ENCODE data around the gene LLGL2. TPM values are rescaled to one million over a fixed set of nuclear protein-coding genes. Genes with fewer than 3 reads are reported as not detected.
A peak's percentile ranks its signal among the peaks of the same experiment; 100 is the strongest.
"Not testable (repeated sequence)": the region's sequence is repeated elsewhere in the genome, so short reads cannot be mapped to it uniquely, and the experiment has no call there.

LLGL2 gene
- polyA plus RNA-seq (2013, experiment 1 of 2; ENCODE audit: insufficient read length), result 0.40 TPM
- 1.3 TPM for polyA plus RNA-seq (2013, experiment 2 of 2; ENCODE audit: insufficient read length)

- DNase-seq, result peak; percentile 39
Measured at GRCh38 chr17:75524970-75525805, at the start of gene LLGL2. LLGL2 (plus strand) TSS chr17:75525697; CDS start chr17:75543427, 17,730 bp downstream.

DNA sequence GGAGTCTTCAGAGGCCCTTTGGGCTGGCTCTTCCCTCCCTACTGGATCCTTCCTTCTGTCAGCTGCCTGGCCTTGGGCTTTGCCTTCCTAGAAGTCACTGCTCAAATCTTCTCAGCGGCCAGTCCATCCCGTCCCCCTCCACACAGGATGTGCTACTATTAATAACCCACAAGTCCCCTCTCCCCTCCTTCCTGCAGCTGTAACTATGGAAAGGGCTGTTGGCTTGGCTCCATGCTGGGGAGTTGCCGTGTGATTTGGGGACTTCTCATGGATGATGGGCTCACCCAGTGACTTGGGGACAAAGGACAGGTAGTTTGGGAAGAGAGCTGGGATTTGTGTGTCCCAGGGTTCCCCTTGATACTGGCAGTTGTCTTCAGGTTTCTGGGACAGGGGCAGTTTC is 49.6 kb upstream of the LLGL2 start:
- DNase-seq, result peak; percentile 40

GRCh38 chr17:75476271-75476671 is 49.2 kb upstream of the LLGL2 start:
- DNase-seq, result peak; percentile 23

GRCh38 chr17:75476752-75477489 is 48.6 kb upstream of the LLGL2 start:
- no peak for DNase-seq

DNA sequence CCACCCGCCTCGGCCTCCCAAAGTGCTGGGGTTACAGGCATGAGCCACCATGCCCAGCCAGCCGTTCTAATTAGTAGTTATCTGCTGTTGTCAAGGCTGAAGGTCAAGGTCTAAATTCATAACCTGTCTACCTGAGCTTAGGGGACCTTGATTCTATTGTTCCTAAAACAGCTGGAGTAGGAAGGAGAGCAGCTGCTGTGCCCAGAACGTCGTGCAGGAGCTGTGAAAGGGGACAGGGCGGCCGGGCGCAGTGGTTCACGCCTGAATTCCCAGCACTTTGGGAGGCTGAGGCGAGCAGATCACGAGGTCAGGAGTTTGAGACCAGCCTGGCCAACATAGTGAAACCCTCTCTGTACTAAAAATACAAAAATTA is 48.0 kb upstream of the LLGL2 start:
- not testable (repeated sequence) for DNase-seq

DNA sequence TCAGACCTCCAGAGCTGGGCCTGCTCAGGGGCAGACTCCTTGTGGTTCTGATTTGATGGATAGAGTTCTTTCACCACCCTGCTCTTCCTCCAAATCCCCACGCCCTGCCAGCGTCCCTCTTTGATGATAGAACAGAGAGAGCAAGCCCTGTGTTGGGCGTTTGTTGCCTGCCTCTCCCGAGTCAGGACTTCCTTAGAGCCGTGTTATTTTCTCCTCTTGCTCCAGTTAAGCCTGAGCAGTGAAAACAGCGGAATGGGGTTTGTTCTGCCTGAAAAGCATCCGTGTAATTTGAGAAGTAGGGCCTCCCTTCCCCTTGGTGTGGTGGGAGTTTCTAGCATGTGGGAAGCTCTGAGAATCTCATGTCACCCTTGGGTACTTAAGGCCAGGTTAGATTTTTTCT is 47.0 kb upstream of the LLGL2 start:
- DNase-seq, result no peak

DNA sequence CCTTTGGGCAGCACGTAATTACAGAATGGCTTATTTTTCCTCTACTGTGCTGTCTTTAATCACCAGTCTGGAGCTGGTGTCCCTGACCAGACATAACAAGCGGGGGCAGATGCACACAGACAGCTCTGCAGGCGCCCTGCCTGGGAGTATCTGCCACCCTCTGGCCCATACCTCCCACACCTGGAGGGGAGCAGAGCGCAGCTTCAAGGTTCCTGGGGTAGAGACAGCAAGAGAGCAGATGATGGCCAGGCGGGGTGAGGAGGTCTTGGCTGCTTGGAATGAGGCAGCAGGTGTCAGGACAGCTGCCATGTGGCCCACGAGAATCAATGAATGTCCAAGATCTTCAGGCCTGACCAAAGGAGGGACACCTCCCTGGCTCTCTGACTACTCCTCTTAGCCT is 45.2 kb upstream of the LLGL2 start:
- no peak for DNase-seq

GRCh38 chr17:75481194-75482068 is 44.1 kb upstream of the LLGL2 start:
- DNase-seq, result no peak

DNA sequence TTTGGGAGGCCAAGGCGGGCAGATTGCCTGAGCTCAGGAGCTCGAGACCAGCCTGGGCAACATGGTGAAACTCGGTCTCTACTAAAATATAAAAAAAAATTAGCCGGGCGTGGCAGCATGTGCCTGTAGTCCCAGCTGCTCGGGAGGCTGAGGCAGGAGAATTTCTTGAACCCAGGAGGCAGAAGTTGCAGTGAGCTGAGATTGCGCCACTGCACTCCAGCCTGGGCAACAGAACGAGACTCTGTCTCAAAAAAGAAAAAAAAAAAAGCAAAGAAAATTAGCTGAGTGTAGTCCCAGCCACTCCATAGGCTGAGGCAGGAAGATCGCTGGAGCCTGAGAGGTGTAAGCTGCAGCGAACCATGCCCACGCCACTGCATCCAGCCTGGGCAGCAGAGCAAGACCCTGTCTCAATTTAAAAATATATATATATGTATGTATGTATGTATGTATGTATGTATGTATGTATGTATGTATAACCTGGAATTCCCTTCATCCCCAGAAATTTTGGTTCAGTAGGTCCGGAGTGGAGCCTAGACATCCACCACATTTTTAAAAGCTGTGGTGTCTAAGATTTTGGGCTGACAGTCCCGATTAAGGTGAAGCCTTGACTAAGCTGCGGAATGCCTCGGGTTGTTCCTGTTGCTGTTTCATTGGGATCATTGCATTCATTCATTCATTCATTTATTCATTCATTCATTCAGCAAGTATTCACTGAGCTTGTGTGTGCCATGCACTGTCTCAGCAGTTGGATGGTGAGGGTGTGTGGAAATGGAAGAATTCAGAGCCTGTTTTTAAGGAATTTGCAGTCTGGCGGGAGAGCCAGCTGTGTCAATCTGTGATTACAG is 43.2 kb upstream of the LLGL2 start:
- no peak for DNase-seq

- DNase-seq, result no peak
Measured at GRCh38 chr17:75485688-75486087, 39.8 kb upstream of the LLGL2 start.

DNA sequence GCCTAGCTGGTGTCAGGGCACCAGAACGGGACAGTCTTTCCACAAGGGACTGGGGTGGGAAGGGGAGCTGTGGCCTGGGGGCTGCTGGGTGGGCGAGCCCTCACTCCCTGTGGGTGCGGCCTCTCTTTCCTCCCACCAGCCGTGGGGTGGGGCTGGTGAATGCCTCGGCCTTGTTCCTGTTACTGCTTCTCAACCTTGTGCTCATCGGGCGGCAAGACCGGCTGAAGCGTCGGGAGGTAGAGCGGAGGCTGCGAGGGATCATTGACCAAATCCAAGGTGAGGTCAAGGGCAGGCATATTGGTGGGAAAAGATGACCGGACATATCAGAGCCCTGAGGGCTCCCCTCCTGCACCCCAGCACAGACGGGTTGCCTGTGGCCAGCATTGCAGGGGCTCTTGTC is 39.3 kb upstream of the LLGL2 start:
- no peak for DNase-seq

GRCh38 chr17:75486951-75487350 is 38.5 kb upstream of the LLGL2 start:
- DNase-seq, result no peak

- DNase-seq, result peak; percentile 14
Measured at GRCh38 chr17:75487351-75488070, 38.0 kb upstream of the LLGL2 start.

- no peak for DNase-seq
Measured at GRCh38 chr17:75488693-75489510, 36.6 kb upstream of the LLGL2 start.

DNA sequence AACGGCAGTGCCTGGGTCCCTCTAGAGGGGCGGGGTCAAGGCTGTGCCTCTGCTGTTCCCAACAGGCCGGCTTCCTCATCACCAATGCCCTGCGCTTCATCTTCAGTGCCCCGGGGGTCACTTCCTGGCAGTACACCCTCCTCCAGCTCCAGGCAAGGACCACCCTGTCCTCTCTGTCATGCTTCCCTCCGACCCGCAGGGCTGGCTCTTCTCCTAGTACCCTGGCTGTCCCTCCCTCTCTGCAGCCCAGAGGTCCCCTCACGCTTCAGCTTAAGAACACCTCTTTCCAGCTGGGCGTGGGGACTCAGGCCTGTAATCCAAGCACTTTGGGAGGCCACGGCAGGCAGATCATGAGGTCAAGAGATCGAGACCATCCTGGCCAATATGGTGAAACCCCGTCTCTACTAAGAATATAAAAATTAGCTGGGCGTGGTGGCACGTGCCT is 36.0 kb upstream of the LLGL2 start:
- DNase-seq, result no peak

DNA sequence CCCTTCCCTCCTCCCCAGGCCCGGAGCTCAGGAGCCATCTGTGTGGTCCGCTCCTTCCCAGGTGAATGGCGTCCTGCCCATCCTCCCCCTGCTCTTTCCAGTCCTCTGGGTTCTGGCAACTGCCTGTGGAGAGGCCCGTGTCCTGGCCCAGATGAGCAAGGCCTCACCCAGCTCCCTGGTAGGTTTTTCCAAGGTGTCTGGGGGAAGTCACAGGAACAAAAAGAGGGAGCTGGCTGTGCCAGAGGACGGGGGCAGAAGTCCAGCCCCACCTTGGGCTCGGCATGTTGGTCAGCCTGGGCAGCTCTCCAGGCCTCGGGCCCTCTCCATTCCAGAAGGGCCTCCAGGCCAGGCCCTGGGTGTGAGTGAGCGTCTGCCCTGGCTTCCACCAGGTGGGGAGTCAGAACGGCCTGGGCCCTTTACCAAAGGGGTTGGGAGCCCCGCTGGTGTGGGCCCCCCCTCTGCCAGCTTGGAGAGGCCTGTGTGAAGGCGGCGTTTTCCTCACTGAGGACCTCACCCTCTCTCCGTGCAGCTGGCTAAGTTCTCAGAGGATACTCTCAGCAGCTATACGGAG is 35.2 kb upstream of the LLGL2 start:
- DNase-seq, result no peak

DNA sequence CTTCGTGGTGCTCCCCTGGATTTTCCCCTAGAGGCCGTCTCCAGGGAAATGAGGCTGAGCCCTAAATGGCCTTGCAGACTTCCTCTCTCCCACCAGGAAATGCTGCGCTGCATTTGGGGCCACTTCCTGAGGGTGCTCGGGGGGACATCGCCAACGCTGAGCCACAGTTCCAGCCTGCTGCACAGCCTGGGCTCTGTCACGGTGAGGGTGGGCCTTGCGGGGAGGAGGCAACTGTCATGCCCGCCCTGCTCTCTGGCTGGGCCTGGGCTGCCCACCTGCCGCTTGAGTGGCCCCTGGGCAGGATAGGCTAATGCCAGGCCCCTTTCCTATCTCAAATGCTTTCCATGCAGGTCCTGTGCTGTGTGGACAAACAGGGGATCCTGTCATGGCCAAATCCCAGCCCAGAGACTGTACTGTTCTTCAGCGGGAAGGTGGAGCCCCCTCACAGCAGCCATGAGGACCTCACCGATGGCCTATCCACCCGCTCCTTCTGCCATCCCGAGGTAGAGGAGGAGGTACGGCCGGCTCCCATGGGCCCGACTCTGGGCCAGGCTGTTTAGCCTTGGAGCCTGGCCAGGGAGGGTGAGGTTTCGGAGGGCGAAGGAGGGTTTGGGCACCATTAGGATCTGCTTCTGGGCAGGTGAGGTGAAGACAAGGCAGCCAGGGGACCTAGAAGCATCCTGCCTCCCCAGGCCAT is 34.4 kb upstream of the LLGL2 start:
- no peak for DNase-seq

DNA sequence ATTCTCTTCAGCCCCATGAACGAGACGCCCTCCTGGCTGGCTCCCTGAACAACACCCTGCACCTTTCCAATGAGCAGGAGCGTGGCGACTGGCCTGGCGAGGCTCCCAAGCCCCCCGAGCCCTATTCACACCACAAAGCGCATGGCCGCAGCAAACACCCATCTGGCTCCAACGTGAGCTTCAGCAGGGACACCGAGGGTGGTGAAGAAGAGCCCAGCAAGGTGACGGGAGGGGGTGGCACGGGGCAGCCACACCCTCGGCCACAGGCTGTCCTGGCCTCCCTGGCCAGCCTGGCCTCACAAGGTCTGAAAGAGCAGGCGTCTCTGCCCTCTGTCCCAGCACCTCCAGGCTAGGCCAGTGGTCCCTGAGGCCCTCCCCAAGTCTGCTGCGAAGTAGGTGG is 33.8 kb upstream of the LLGL2 start:
- DNase-seq, result no peak

DNA sequence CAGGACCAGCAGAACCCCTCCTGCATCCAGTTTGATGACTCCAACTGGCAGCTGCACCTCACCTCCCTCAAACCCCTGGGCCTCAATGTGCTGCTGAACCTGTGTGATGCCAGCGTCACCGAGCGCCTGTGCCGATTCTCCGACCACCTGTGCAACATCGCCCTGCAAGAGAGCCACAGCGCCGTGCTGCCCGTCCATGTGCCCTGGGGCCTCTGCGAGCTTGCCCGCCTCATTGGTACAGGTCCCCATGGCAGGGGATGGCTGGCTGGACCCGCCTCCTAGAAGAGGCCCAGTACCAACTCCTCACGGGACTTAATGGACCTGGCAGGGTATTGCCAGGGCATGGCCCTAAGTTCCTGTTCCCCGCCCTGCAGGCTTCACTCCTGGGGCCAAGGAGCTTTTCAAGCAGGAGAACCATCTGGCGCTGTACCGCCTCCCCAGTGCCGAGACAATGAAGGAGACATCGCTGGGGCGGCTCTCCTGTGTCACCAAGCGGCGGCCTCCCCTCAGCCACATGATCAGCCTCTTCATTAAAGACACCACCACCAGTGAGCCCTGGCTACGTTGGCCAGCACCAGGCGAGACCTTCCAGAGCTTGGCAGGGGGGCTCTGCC is 32.8 kb upstream of the LLGL2 start:
- no peak for DNase-seq

Measured in fibroblast of skin of scalp (primary cell).